GM18526 (cell line): Measurements from ENCODE around the gene IQCE.

Experiments
- POLR2A ChIP-seq: IDR thresholded peaks from 3 replicates; pipeline ENCODE4 v1.6.1; 2011; ENCODE audit not compliant: insufficient read length; ENCODE audit errors: extremely low read depth

IQCE gene

DNA sequence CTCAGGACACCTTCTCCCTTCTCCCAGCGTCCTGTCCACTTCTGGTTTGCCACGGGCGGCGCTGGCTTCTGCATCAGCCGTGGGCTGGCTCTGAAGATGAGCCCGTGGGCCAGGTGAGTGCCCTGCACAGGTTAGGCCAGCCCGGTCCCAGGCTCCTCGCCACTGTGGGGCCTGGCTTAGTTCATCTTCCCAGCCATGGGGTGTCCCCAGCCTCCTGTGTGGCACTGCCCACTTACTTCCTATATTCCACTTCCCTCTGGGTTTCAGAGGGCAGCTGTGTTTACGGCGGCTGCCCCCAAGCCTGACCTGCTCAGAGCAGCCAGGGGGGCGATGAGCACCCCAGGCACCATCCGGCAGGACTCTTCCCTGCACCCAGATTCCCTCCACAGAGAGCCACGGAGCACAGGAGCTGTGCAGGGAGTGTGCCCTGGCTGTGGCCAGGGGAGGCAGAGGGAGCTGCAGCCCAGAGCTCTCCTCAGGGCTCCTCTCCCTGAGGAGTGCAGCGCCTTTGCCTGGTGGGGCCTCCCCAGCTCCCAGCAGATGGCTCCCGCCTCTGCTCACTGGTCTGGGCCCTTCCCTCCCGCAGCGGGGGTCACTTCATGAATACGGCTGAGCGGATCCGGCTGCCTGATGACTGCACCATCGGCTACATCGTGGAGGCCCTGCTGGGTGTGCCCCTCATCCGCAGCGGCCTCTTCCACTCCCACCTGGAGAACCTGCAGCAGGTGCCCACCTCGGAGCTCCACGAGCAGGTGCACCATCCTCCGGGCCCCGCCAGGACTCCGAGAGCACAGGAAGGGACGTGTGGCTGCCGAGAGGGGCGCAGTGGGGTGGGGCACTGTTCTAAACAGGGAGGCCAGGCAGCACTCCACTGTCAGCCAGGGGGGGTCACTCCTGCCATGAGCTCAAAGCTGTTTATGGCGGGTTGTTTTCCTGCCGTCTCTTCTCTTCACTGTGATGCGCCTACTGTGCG is 32.8 kb upstream of the IQCE start:
- TF ChIP-seq POLR2A, result no peak

DNA sequence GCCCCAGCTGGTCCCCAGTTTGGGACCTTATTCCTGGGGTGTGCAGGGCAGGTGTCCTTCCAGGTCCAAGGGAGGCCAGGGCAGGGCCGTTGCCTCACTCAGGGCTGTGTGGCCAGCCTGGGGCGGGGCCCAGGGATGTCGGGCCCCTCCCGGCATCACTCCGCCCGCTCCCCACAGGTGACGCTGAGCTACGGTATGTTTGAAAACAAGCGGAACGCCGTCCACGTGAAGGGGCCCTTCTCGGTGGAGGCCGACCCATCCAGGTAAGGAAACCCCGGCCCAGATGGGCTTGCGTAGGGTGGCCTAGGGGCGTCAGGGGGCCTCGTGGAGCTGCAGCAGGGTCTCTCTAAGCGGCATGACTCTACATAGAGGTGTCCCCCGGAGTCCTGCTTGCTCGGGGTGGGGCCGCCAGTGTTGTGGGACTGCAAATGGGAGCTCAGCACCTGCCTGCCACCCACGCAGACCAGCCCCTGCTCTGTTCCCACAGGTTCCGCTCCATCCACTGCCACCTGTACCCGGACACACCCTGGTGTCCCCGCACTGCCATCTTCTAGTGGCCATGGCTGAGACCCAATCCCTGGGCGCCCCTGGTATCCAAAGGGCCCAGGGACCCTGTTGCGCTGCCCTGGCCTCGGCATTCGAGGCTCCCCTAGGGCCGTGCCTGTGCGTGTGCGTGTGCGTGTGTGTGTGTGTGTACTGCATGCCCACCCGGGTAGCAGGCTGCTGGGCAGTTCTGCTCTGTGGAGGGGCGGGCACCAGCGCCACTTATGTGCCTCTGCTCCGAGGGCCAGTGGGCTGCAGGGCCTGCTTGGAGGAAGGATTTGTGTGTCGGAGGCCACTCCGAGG is 31.9 kb upstream of the IQCE start:
- TF ChIP-seq POLR2A, result no peak

DNA sequence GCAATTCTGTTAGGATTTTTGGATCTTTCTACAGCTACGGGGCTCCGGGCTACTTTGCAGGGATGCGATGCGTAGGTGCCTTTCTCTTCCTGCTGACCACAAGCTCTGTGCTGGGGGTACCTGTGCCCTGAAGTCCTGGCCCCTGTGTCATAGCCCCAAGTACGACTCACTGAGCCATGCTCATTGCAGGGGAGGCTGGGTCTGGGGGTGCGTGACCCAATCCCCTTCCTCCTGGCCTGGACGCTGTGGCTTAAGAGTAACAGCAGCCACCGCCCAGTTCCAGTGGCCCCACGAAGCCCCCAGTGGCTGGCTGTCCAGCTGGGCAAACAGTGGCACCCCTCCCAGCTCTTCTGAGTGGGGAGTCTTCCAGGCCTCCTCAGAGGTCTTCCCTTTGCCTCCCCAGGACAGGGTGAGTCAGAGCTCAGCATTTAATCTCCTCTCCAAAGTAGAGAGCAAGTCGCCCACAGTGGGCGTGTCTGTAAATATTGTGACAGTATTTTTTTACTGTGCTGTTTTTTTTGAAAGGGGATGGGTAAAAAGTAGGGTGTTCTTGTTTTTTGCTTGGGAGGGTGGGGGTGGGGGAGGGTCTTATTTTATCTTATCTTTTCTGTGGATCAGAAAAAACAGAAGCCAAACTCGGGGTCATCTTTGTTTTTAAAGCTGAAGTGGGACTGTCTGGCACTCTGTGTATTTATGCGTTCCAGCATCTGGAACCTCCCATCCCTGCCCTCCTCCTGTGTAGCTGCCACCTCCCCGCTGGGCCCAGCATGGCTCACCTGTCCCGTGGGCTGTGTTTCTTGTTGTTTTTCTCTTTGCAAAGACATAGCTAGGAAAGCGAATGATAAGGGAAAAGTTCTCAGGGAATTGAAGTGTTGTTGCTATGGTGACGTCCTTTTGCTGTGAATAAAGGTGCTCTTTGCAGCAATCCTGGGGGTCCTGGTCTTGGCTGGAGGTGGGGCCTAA is 31.0 kb upstream of the IQCE start:
- no peak for TF ChIP-seq POLR2A

DNA sequence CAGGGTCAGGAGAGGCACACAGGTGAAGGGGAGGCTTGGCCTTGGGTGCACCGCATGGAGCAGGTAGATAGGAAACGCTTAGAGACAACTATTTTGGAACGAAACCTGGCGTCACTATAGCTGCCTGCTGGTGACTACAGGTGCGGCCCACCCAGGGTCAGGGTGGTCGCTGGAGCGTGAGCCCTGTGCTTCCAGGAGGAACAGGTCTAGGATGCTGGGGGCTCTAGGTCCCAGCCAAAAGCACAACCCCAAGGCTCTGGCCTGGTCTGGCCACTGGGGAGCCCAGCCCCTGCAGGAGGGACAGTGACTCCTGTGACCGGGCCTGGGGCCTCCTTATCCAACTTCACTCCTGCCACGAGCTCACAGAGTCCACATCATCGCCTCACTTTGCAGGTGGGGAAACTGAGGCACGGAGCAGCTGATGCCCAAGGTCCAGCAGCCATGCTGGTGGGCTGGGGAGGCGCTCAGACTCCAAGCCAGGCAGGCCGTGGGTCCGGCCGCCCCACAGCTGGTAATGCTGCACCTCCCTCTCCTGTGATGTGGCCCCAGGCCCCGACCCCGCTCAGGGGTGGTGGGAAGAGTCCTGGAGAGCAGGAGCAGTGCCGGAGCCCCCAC is 30.2 kb upstream of the IQCE start:
- no peak for TF ChIP-seq POLR2A

DNA sequence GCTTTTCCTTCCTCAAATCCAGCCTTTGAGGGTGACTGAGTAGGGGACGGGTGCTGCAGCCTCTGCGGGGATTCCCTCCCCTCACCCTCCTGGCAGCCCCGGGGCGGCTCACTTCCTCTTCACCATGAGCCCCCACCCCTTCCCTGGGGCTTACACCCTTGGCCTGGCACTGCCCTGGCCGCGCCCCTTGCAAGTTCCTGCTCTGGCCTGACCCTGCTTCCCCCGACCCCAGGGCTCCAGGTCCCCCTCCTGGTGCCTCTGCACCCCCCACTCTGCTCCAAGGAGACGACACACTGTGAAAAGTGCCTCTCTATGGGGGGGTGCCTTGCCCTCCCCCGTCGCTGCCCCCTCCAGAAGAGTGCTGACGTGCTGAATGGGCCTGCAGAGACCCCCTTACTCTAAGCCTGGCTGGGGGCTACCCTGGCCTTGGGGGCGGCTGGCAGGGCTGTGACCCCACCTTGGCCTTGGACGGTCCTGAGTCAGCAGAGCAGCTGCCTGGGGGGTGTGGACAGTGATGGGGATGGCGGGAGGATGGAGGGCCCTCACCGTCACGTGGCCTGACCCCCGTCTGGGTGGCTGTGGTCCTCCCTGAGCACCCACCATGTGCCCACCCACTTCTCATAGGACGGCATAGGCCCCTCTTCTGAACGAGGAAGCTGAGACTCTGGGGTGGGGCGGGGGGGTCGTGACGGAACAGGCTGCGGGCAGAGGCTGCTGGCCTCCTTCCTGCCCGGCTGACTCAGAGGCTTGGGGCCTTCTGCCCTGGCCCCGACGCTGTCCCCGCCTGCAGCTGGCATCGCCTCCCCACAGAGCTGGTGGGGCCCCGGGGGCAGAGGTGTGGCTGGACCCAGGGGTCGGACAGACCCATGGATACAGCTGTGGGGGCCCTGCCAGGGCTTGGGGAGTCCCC is 29.4 kb upstream of the IQCE start:
- TF ChIP-seq POLR2A, result peak; percentile 10

DNA sequence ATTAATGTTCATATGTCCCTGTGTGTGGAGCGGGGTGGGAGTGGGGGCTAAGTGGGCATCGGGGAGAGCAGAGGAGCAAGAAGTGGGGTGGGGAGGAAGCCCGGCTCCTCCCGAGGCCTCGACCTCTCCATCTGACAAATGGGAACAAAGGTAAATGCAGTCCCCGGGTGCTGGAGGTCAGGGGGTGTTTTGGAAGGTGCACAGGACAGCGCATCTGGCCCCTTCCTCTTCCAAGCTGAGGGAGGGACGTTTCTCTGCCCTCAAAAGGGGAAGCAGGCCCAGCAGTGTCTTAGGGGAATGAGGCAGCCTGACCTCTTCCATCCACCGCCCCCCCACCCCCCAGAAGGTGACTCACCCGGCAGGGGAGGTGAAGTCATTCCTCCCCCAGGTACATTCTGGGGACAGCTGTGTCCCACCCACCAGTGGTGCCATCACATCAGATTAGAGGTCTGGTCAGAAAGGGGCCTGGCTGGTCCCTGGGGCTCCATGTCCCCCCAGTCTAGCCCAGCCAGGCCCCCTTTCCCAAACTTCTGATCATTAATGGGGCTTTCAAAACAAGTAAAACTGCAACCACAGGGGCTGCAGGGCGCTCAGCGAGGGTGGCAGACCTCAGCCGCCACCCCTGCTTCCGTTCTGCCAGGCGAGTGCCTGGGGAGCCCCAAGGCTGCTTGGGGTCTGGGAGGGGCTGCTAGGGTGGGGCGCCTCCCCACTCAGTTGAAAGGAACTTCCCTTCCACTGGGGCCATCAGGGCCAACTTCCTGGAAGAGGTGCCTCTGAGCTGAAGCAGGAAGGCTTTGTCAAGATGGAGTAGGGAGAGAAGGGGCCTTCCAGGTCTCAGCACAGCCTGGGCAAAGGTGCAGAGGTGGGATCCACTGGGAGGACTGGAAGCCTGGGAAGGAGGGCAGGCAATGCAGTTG is 28.4 kb upstream of the IQCE start:
- peak; percentile 49 for TF ChIP-seq POLR2A

DNA sequence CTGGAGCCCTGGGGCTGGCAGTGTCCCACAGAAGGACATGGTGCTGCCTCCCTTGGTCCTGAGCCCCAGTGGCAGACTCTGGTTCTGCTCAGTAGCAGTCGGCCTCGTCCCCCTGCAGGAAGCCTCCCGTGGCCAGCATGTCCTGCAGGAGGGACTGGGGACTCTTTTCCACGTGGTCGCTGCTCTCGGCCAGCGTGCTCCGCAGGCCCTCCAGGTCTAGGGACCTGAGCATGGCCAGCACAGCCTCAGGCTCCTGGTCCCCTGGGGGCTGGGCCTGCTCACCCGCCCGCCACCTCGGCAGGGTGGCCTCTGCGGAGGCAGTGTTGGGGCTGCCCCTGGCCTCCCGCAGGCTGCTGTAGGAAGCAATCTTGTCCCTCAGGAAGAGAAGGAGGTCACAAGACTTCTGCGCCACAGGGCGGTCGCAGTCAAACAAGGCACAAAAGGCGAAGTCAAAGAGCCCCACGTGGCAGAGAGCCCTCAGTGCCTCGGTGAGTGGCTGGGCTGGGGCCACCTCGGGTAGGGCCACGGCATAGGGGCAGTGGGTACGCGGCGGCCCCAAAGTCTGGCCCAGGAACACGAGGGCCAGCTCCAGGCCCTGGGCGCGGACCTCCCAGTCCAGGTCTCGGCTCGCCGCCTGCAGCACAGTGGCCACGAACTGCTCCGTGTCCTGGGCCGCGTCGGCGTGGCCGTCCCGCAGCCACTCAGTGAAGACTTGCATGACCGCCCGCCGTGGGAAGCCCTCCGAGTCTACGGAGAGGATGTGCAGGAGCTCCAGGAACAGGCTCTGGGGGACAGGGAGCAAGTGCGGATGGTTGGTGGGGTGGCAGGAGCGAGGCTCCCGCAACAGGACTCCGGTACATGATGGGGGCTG is 20.6 kb upstream of the IQCE start:
- TF ChIP-seq POLR2A, result no peak

DNA sequence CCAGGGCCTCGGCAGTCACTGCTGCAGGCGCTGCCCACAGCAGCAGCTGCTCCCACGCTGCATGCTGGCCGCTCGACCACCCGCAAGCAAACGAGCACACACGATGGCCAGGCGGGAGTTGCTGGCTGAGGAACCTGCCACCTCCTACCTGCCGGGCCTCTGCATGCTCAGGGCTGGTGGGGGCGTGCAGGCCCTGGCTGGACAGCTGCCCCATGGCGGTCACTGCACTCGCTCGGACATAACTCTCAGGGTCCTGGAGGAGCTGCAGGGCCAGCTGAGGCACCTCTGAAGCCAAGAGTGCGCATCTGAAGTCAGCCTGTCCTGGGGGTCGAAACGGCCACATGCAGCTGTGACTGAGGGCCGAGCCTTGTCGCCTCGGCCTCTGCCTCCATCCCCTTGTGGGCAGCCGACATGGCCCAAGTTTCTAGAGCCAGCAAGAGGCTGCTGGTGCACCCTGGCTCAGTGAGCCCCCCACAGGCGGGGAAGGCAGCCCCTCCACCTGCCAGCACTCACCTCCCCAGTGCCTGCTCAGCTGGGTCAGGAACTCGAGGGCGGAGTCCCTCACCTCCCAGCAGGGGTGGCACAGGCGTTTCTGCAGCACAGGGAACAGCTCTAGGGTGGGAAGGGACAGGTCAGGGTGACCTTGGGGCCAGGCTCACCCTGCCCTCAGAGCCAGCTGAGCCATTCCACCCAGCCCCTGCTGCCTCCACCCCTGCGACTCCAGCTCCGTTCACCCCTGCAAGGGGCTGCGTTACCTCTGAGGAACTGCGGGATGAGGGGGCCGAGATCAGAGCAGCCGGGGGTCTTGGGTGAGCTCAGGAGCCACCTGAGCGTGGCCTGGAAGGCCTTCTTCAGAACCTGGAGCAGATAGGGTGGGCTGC is 19.5 kb upstream of the IQCE start:
- TF ChIP-seq POLR2A, result no peak

DNA sequence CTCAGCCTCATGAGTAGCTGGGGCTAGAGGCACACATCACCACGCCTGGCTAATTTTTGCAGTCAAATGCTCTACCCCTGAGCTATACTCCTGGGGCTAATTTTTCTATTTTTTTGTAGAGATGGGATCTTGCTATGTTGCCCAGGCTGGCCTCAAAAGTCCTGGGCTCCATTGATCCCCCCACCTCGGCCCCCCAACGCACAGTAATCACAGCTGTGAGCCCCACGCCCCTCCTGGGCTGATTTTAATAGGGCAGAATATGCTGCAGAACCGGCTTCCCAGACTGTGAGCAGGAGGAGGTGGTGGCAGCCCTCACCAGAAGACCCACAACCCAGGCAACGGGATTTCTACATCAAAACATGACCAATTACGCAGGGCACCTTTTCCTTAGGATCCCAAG is 18.6 kb upstream of the IQCE start:
- no peak for TF ChIP-seq POLR2A

DNA sequence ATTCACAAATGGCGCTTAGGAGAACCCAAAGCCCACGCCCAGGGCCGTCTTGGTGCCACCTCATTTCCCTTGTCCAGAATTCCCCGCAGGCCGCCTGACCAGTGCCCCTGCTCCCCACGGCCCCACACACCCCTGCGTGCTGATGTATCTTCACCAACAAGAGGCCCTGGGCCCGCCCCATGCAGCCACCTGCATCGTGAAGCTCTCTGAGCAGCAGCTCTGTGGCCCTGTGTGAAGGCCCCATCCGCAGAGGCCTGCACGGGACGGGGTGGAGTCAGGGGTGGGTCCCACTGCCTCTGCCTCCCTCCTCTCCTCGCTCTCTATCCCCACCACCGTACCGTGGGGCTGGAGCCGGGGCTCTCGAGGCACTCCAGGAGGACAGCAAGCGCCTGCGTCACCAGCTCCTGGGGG is 18.1 kb upstream of the IQCE start:
- TF ChIP-seq POLR2A, result no peak
